Stimulated activated CD8-positive, alpha-beta memory T cell treated with anti-CD3 and anti-CD28 coated beads, Interleukin-4, amount 100 ng/mL, for 48 hours (primary cell): ENCODE results near the gene ALOX15B.

Source experiments
- DNase-seq: peaks from one replicate; pipeline ENCODE4 v3.0.0-alpha.2; 2020

ALOX15B gene, protein sequence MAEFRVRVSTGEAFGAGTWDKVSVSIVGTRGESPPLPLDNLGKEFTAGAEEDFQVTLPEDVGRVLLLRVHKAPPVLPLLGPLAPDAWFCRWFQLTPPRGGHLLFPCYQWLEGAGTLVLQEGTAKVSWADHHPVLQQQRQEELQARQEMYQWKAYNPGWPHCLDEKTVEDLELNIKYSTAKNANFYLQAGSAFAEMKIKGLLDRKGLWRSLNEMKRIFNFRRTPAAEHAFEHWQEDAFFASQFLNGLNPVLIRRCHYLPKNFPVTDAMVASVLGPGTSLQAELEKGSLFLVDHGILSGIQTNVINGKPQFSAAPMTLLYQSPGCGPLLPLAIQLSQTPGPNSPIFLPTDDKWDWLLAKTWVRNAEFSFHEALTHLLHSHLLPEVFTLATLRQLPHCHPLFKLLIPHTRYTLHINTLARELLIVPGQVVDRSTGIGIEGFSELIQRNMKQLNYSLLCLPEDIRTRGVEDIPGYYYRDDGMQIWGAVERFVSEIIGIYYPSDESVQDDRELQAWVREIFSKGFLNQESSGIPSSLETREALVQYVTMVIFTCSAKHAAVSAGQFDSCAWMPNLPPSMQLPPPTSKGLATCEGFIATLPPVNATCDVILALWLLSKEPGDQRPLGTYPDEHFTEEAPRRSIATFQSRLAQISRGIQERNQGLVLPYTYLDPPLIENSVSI

DNA sequence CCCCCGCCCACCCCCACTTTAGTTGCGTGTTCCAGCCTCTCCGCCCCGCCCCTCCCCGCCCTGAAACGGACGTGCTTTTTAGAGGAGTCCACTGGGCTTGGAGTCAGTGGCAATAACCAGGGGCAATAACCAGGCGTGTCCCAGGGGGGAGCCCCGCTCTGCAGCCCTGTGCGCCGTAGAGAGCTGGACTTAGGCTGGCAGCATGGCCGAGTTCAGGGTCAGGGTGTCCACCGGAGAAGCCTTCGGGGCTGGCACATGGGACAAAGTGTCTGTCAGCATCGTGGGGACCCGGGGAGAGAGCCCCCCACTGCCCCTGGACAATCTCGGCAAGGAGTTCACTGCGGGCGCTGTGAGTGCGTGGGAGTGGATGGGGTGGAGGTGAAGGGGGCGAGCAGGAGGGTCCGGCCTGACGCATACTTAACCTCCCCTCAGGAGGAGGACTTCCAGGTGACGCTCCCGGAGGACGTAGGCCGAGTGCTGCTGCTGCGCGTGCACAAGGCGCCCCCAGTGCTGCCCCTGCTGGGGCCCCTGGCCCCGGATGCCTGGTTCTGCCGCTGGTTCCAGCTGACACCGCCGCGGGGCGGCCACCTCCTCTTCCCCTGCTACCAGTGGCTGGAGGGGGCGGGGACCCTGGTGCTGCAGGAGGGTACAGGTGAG, at the start of gene ALOX15B:
ALOX15B (plus strand) TSS at position 106 of the 657 bp plus-strand sequence; CDS start at position 203, 97 bp downstream.
- no peak for DNase-seq

DNA sequence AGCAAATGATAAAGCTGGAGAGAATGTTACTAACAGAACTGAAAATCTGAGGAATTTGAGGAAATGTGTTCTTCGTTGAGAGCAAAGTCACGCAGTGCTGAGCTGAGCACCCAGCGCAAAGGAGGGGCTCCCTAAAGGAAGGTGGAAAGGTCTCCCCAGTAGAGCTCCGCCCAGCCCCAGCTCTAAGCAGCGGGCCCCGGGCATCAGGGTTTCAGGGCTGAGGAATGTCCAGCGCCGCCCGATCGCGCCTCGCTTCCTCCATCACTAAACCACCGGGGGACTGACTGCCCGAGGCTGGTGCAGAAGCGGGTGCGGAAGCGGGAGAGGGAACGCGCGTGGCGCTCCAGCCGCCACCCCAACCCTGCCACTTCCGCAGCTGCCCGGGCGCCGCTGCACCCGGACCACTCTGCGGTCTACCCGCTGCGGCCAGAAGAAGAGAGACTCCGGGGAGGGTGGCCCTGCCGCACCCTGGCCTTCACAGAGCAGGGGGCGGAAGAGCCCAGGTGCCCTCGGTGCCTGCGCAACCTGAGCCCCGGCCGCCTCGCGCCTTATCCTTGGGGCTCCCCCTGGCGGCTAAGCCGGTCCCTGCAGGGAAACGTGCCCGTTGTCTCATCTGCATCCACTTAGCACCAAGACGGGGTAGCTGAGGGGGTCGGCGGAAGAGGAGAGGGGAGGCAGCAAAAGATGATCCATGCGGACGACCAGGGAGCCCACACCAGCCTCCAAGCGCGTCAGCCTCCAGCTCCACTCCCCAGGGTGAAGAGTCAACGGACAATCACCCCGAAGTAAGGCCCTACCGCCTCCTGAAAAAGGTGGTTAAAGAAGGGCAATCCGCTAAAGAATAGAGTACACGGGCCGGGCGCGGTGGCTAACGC, 48.8 kb upstream of the ALOX15B start:
- DNase-seq, result peak; percentile 99

DNA sequence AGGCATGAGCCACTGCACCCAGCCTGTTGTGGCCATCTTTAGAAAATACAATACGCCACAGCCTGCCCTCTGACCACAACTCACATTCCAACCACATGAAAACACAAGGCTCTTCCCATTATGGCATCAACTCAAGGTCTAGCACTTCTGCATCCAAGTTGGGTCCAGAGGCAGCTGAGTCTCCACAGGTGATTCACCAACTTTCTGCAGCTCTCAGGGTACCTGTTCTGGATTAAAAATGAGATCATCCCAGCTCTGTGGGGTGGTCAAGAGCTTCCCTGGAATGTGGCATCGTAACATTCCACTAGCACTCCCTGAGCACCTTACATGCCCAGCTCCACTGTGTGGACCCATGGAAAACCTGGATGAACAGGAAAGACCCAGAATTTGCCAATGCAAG, 46.3 kb upstream of the ALOX15B start:
- no peak for DNase-seq

DNA sequence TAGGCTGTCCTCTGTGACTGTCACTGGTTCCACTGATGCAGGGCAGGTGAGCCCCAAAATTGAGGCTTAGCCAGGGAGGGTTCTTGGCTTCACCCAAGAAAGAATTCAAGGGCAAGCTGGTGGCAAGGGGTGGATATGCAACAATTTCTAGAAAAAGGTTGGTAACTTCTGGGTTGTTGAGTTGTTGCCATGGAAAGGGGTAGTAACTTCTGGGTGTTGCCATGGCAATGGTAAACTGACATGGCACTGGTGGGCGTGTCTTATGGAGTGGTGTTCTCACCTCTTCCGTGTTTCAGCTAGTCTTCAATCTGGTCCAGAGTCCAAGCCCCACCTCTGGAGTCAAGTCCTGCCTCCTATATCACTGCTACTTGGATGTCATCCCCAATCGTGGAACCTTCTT, 45.9 kb upstream of the ALOX15B start:
- no peak for DNase-seq

DNA sequence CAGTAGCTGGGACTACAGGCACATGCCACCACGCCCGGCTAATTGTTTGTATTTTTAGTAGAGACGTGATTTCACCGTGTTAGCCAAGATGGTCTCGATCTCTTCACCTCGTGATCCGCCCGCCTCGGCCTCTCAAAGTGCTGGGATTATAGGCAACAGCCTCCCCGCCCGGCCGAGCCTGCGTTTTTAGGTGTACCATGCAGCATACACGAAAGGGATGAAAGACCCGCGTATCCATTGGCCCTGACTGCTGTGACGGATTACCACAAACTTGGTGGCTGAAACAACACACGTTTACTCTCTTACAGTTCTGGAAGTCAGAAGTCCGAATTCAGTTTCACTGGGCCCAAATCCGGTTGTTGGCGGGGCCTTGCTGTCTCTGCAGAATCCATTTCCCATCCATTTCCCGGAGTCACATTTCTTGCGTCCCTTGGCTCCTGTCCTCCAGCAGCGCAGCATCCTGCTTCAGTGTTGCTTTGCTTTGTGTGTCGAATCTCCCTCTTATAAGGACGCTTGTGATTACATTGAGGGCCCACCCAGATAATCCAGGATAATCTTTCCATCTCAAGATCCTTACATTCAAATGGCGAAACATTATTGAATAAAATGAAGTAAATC, 44.8 kb upstream of the ALOX15B start:
- DNase-seq, result no peak

DNA sequence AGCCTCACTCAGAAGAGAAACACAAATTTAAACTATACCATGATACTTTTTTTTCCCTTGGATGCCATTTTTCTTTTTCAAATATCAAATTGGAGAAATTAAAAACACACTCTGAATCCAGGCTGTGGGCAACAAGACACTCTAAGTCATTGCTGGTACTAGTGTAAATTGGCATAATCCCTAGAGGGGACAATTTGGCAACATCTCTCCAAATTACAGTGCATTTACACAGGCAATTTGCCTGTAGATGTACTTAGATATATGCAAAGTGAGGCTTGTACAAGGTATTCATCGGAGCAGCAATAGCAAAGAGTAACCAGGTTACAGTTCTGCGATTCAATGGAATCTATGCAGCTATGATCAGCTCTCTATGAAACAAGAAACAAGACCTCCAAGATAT, 43.1 kb upstream of the ALOX15B start:
- DNase-seq, result no peak

DNA sequence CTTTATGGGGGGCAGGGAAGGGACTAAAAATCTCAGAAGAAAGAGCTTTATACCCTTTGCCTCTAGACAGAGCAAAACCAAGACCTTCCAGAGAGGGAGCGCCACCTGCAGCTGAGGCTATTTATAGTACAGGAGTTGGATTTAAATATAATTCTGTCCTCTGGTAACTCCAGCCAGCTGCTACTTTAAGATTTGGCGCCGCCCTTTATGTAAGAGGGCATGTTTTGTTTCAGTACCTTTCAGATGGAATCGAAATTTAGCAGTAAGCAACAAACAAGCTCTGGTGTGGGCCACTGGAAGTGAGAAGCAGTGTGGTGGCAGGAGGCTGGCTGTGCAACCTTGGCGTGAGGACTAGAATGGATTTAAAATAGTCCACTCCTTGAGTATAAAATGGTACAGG, 41.7 kb upstream of the ALOX15B start:
- peak; percentile 47 for DNase-seq

DNA sequence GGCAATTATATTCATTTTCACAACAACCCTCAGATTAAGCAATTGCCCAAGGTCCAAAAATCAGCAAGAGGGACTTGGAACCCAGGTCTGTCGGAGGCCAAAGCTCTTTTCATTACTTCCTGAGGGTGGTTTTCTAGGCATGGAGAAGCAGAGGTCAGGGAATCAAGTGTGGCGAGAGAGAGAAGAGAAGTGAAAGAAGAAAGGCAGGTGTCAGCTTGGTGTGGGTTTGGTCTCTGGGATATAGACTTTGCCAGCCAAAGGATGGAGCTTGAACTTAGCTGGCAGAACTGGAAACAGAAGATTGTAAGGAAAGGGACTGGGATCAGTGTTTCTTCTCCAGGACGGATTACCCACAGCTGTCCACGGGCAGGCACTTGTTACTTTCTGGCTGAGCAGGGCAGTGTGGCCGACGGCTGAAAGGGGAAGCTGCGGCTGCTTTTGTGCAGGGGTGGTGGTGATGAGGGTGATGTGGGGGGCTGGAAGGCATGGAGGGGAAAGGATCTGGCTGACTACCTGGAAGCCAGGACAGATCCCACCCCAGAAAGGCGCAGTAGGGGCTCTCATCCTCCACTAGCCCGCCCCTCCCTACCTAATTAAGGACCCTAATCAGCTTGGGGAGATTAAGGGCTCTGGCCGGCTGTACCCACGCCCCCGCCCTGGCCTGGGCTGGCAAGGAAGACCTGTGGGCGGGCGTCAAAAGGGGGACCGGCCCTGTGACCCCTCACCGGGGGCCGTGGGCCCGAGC, 36.7 kb upstream of the ALOX15B start, which contains the start of gene GUCY2D:
GUCY2D (plus strand) TSS at position 640 of the 745 bp plus-strand sequence. CDS start 433 bp downstream, outside the sequence.
- no peak for DNase-seq

DNA sequence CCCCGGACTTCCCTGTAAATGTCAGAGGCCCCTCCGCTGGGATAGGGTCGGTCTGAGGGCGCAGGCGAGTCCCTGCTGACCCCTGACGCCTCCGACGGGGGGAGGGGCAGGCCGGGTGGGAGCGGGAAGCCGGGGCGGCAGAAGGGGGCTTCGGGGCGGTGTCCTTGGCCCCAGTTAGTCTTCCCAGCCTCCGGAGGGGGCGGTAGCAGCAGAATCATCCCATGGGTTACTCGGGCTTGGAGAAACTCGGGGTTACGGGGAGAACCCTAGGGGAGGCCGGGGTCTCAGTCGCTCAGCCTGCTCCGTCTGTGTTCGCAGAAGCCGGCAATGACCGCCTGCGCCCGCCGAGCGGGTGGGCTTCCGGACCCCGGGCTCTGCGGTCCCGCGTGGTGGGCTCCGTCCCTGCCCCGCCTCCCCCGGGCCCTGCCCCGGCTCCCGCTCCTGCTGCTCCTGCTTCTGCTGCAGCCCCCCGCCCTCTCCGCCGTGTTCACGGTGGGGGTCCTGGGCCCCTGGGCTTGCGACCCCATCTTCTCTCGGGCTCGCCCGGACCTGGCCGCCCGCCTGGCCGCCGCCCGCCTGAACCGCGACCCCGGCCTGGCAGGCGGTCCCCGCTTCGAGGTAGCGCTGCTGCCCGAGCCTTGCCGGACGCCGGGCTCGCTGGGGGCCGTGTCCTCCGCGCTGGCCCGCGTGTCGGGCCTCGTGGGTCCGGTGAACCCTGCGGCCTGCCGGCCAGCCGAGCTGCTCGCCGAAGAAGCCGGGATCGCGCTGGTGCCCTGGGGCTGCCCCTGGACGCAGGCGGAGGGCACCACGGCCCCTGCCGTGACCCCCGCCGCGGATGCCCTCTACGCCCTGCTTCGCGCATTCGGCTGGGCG, 35.9 kb upstream of the ALOX15B start:
- DNase-seq, result no peak

DNA sequence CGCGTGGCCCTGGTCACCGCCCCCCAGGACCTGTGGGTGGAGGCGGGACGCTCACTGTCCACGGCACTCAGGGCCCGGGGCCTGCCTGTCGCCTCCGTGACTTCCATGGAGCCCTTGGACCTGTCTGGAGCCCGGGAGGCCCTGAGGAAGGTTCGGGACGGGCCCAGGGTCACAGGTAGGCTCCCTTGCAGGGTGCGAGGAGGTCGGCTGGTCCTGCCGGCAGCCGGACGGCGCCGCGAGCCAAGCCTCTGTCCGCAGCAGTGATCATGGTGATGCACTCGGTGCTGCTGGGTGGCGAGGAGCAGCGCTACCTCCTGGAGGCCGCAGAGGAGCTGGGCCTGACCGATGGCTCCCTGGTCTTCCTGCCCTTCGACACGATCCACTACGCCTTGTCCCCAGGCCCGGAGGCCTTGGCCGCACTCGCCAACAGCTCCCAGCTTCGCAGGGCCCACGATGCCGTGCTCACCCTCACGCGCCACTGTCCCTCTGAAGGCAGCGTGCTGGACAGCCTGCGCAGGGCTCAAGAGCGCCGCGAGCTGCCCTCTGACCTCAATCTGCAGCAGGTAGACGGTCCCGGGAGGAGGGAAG, 35.2 kb upstream of the ALOX15B start:
- no peak for DNase-seq

DNA sequence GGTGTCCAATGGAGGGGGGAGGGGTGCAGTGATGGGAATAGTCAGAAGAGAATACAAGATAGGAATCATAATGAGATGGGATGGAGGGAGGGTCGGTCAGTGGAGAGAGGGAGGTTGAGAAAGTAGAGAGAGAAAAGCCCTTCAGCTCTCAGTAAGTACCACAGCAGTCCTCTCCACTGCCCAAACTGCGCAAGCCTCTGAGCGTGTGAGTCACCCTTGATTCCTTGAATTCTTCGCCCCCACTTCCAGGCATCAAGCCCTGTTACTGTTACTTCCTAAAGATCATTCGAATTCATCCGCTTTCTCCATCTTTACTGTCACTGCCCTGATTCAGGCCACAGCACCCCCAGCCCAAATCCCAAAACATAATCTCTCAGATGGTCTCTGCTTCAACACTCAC, 34.0 kb upstream of the ALOX15B start:
- DNase-seq, result no peak

DNA sequence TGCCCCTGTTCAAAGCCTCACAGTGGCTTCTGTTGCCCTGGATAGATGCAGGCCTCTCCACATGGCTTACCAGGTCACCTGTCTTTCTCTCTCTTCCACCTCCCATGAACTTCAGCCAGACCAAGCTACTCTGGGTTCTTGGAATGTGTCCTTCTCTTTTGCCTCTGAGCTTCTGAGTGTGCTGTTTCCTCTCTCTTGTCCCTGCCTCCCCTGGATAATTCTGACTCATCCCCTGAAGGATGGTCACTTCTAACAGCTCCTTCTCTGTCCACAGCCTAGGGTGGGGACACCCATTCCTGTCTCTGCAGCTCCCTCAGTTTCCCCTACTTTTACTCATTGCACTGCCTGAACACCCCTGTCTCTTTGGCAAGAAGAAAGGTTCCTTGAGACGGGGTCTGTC, 33.5 kb upstream of the ALOX15B start:
- no peak for DNase-seq

DNA sequence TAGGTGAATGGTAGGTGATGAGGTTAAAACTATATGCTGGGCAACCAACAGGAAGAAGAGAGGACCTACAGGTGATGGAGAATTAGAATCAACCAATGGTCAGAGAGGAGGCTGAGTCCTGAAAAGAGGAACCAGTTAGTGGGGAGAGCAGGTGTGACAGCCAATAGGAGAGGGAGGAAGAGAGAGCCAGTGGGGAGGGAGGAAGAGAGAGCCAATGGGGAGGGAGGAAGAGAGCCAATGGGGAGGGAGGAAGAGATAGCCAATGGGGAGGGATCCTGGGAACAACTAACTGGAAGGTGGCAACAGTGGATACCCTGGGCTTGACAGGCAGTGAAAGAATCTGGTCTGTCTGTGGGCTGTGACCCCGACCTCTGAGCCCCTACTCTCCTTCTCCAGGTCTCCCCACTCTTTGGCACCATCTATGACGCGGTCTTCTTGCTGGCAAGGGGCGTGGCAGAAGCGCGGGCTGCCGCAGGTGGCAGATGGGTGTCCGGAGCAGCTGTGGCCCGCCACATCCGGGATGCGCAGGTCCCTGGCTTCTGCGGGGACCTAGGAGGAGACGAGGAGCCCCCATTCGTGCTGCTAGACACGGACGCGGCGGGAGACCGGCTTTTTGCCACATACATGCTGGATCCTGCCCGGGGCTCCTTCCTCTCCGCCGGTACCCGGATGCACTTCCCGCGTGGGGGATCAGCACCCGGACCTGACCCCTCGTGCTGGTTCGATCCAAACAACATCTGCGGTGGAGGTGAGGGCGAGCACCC, 32.7 kb upstream of the ALOX15B start:
- DNase-seq, result no peak

DNA sequence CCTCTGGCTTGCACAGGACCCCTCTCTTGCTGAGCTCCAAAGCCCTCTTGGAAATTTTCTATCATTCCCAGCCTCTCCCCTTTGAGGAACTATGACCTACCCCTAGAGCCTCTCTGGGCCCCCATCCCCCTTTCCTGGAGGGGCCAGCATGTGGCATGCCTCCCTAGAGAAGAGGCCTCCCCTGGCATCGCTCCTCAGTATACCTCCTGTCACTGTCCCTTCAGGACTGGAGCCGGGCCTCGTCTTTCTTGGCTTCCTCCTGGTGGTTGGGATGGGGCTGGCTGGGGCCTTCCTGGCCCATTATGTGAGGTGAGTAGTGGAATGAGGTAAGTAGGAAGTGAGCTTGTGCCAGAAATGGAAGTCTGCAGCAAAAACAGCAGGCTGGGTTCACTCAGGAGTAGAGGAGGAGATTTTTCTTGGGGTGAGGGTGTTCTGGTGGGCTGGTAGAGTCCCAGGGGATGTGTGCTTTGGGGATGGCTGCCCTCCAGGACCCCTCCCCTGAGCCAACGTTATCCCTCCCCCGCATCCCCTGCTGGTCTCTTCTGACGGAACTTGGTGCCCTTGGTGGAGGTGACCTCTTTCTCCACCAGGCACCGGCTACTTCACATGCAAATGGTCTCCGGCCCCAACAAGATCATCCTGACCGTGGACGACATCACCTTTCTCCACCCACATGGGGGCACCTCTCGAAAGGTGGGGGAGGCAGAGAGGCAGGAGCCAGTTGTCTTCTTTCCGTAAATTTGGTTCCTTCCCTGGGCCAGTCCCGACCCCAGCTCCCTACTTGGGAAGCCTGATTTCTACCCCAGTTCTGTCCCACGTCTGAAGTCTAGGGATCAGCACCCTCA, 31.8 kb upstream of the ALOX15B start:
- no peak for DNase-seq

DNA sequence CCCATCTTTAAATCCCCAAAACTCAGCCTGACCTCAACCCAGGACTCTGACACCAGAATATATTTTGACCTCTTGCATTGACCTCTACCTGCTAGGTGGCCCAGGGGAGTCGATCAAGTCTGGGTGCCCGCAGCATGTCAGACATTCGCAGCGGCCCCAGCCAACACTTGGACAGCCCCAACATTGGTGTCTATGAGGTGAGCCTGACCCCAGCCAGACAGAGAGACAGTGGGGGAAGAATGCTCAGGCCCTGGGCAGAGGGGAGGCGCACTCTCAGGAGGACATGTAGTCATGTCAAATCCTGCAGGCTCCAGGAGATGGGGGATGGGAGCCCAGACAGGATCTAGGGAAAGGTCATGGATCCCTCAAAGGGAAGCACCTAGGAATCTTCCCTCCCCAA, 31.0 kb upstream of the ALOX15B start:
- no peak for DNase-seq

DNA sequence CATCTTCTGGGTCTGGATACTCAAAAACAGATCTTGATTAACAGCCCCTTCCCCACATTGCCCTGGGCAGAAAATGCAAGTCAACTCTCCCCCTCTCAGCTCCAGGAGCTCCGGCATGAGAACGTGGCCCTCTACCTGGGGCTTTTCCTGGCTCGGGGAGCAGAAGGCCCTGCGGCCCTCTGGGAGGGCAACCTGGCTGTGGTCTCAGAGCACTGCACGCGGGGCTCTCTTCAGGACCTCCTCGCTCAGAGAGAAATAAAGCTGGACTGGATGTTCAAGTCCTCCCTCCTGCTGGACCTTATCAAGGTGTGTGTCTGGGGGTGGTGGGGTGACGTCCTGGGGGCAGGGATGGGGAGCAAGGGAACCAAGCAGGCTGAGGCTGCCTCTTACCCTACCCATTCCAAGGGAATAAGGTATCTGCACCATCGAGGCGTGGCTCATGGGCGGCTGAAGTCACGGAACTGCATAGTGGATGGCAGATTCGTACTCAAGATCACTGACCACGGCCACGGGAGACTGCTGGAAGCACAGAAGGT, 26.7 kb upstream of the ALOX15B start:
- no peak for DNase-seq

DNA sequence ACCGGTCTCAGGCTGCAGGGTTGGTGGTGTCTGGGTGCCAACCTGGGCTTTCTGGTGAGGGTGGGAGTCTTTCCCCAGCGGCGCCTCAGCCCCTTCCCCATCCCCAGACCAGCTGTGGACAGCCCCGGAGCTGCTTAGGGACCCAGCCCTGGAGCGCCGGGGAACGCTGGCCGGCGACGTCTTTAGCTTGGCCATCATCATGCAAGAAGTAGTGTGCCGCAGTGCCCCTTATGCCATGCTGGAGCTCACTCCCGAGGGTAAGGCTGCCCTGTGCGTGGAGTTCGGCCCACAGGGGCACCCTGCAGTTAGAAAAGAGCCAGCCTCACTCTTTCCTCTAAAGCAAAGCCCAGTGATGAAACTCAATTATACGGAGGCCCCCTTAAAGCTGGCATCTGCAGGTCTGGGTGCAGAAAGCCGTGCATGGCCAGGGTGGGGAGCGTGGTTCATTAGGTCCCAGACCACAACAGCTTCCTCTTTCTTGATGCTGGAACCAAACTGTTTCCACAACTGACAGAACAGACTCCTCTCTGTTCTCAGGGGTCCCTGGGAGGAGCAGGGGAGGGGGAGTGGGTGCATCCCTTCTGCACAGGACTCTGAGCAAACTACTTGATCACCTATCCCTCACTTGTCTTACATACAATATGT, 25.7 kb upstream of the ALOX15B start:
- no peak for DNase-seq
